Spleen (tissue), 11 donors: Measurements from ENCODE around the gene POLR1H. TPM values are rescaled to one million over a fixed set of nuclear protein-coding genes. Genes with fewer than 3 reads are reported as not detected.
A peak's percentile ranks its signal among the peaks of the same experiment; 100 is the strongest.

Source experiments
- DNase-seq: peaks from one replicate; pipeline ENCODE4 v3.0.0-alpha.2; 2020
- H3K27ac ChIP-seq, 8 donors: fragments of 200-600 bp; sonication (generic) in 7 of 8; 1 replicate in 4 of 8; 2 replicates in 4 of 8; pipeline versions ENCODE4 v1.5.0 to v1.8.0; 2016 to 2021; ENCODE audit warnings: inconsistent platforms in 4 of 8, mild to moderate bottlenecking in 4 of 8, moderate library complexity in 1 of 8
- H3K27me3 ChIP-seq, 7 donors: fragments of 200-600 bp; sonication (generic) in 6 of 7; replicated peaks in 1 of 7; 1 replicate in 4 of 7; 2 replicates in 3 of 7; pipeline versions ENCODE4 v1.5.0 to v1.8.0; 2016 to 2021; ENCODE audit warnings: inconsistent platforms in 3 of 7, mild to moderate bottlenecking in 1 of 7
- H3K36me3 ChIP-seq, 6 donors: fragments of 200-600 bp; sonication (generic) in 5 of 6; 1 replicate in 4 of 6; 2 replicates in 2 of 6; pipeline versions ENCODE4 v1.5.0 to v1.8.0; 2016 to 2021; ENCODE audit warnings: inconsistent platforms in 2 of 6
- H3K4me1 ChIP-seq, 6 donors: fragments of 200-600 bp; sonication (generic) in 5 of 6; 1 replicate in 3 of 6; 2 replicates in 3 of 6; pipeline versions ENCODE4 v1.5.0 to v1.8.0; 2016 to 2021; ENCODE audit warnings: inconsistent platforms in 3 of 6
- H3K4me3 ChIP-seq, 8 donors: fragments of 200-600 bp; sonication (generic) in 7 of 8; 1 replicate in 4 of 8; 2 replicates in 4 of 8; pipeline versions ENCODE4 v1.5.0 to v1.8.0; 2016 to 2021; ENCODE audit warnings: inconsistent platforms in 4 of 8, mild to moderate bottlenecking in 4 of 8, moderate library complexity in 2 of 8
- H3K9me3 ChIP-seq, 8 donors: fragments of 200-600 bp; sonication (generic) in 7 of 8; 1 replicate in 4 of 8; 2 replicates in 4 of 8; pipeline versions ENCODE4 v1.5.0 to v1.8.0; 2016 to 2021; ENCODE audit warnings: inconsistent platforms in 4 of 8
- CTCF ChIP-seq, 11 experiments: fragments of 200-600 bp in 7 of 11; fragments of 450-650 bp in 4 of 11; sonication (generic) in 4 of 11; IDR thresholded peaks in 8 of 11; conservative IDR thresholded peaks in 3 of 11; 1 replicate in 7 of 11; 2 replicates in 4 of 11; pipeline versions ENCODE4 v1.4.0 to v1.8.0; 2016 to 2021; ENCODE audit warnings: antibody characterized with exemption in 11 of 11, inconsistent platforms in 4 of 11, mild to moderate bottlenecking in 1 of 11
- POLR2A ChIP-seq, 3 donors: fragments of 450-650 bp; IDR thresholded peaks; one replicate each; pipeline ENCODE4 v1.5.1; 2017; ENCODE audit warnings: antibody characterized with exemption in 3 of 3, mild to moderate bottlenecking in 1 of 3
- POLR2AphosphoS5 ChIP-seq, 3 donors: sonication (generic); formaldehyde crosslinking; IDR thresholded peaks; one replicate each; pipeline ENCODE4 v1.5.1; 2017; ENCODE audit warnings: antibody characterized with exemption in 3 of 3
- WGBS, 5 donors: extraction: QIAGEN DNeasy Blood & Tissue Kit in 3 of 5; methylation state at CpG; one replicate each; pipeline versions ENCODE4 v1.1.5 to v1.1.7; 2013 to 2018; 5-methylcytosine and 5-hydroxymethylcytosine counted together
- intact Hi-C: fragments of 100-400 bp; cut with DNase I; formaldehyde crosslinking; loops from one replicate; pipeline ENCODE4 v1.15.0; 2023; ENCODE audit warnings: low total_unique reads
- polyA plus RNA-seq, 3 donors: library from polyadenylated mRNA; stranded (reverse); fragments of 200-250 nt; gene quantifications; one replicate each; pipeline ENCODE4 v1.2.1, GENCODE V29; 2013
- total RNA-seq, 7 donors: library from RNA; depleted of rRNA in 3 of 7; stranded (reverse); fragments of >200 nt in 3 of 7; fragmentation: NEBNext Ultra II Directional in 4 of 7; extraction: Animal tissue kit (Norgen Biotek cat#: 25700) in 4 of 7; gene quantifications; one replicate each; pipeline versions ENCODE4 v1.1.0 to v1.2.1, GENCODE V29; 2016 to 2021
- donor health status: healthy with polysubstance abuse.
- donor health status: DM: no; HTN: no; CAD: no; lungs with moderate emphysema.
- donor health status: DM: no; HTN: no; CAD: no.
- donor health status: Bipolar disorder and iron deficiency.
- donor health status: healthy.
- donor health status: DM: no; HTN: no; CAD: no.
- donor health status: DM: yes; HTN: yes; CAD: no.

POLR1H gene
- total and polyA plus RNA-seq, 10 donors, result 21.0 to 78.6 (median 27.2) TPM

DNA sequence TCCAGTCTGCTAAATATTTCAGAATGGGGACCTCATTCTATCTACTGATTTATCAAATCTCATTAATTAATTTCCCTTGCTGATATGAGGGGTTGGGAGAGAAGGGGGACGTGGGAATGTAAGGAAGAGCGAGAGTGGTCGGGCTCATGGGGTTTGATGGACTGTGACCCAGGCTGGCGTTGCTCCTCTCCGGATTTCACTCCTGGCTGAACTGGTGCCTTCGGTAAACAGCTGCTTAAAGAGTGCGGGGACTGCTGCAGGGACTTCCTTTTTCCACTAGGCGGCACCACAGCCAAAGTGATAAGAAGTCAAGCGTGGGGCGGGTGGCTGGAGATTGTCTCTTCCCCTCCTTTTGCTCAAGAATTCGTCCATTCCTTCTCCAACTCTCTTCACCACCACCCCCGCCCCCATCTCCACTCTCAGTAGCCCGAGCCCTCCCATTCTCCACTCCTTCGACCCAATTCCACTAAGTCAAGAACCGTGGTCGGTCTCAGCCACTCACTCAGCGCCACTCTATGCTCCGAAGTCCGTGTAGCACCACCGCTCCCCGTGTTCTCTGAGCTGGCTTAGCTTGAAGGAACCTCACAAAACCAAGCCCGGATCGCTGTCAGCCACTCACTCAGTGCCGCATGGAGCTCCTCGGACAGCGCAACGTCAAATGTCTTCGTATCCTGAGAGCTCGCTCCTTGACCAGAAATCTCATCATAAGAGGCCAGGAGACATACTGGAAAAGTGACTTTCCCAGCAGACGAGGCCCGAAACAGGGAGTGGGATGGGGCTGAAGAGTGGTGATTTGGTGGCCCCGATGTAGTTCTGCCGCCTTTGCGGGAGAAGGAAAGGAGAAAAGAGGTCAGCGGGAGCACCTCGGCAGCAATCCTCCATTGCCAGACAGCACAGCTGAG is 42.2 kb downstream of the POLR1H start:
- TF ChIP-seq CTCF (IDR thresholded peaks at IDR 0.05 in 8 of 11, conservative IDR thresholded peaks at IDR 0.05 in 3 of 11) (peak; percentile 85 to 95 (median 93)), POLR2AphosphoS5 (IDR thresholded peaks at IDR 0.05) (peak in 2 of 3 donors; percentile 30 to 47), POLR2A (IDR thresholded peaks at IDR 0.05) (no peak)

GRCh38 chr6:30103872-30104179 is 42.8 kb downstream of the POLR1H start:
- Histone ChIP-seq H3K36me3 (no peaks in the 10 kb centered on the region), H3K27ac (no peak overlapping the region), H3K4me3 (peak overlapping the region in 5 of 8 donors; percentile 23 to 69 (median 27)), H3K9me3 (no peaks in the 10 kb centered on the region), H3K27me3 (peaks cover 0 to 91% (median 41%) of the 10 kb centered on the region in 7 donors), H3K4me1 (peaks cover 24 to 41% (median 33%) of the 10 kb centered on the region in 6 donors)
- intact Hi-C loops, result no loop called here
- 35 to 45% (median 38%) methylated on average over 3 of the region's 3 CpGs for WGBS, 5 donors
- no peak for DNase-seq
- TF ChIP-seq CTCF (IDR thresholded peaks at IDR 0.05 in 8 of 11, conservative IDR thresholded peaks at IDR 0.05 in 3 of 11) (no peak), POLR2AphosphoS5 (IDR thresholded peaks at IDR 0.05) (no peak), POLR2A (IDR thresholded peaks at IDR 0.05) (no peak)

More for the DNA sequence above, 42.2 kb downstream of the POLR1H start:
- peak; percentile 91 for DNase-seq
- WGBS, 5 donors, result 2 to 6% (median 2%) methylated on average over 36 of the region's 36 CpGs
- Histone ChIP-seq H3K27ac (peak overlapping the region in 7 of 8 donors; percentile 50 to 67 (median 60)), H3K4me3 (peak overlapping the region; percentile 6 to 69 (median 26)), H3K4me1 (peaks cover 24 to 41% (median 33%) of the 10 kb centered on the region in 6 donors), H3K9me3 (no peaks in the 10 kb centered on the region), H3K27me3 (peaks cover 0 to 91% (median 41%) of the 10 kb centered on the region in 7 donors), H3K36me3 (no peaks in the 10 kb centered on the region)
- intact Hi-C loops, result no loop called here

DNA sequence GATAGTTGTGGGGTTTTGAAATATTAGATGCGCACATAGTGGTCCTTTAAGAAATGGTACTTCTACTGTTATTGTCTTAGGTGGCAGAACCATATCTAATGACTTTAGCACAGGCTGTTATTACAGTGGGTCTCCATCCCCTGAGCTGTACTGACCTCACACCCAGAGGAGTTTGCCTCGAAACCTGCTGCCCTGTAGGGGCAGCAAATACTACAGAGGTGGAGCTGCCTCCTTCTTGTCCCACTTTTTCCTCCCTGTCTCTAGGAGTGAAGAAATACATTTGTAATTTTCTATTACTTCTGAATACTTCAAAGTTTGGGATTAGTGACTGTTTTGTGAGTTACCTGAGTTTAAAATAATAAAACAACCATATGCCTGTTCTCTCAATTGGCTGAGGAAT is 43.6 kb downstream of the POLR1H start:
- TF ChIP-seq POLR2AphosphoS5 (IDR thresholded peaks at IDR 0.05) (no peak), CTCF (IDR thresholded peaks at IDR 0.05 in 8 of 11, conservative IDR thresholded peaks at IDR 0.05 in 3 of 11) (no peak), POLR2A (IDR thresholded peaks at IDR 0.05) (no peak)
- Histone ChIP-seq H3K27me3 (peaks cover 0 to 91% (median 34%) of the 10 kb centered on the region in 7 donors), H3K27ac (no peak overlapping the region), H3K4me1 (peaks cover 24 to 41% (median 33%) of the 10 kb centered on the region in 6 donors), H3K9me3 (no peaks in the 10 kb centered on the region), H3K36me3 (no peaks in the 10 kb centered on the region), H3K4me3 (no peak overlapping the region)
- WGBS, 5 donors, result 80 to 90% (median 83%) methylated on average over 2 of the region's 2 CpGs
- intact Hi-C loops, result no loop called here
- no peak for DNase-seq

DNA sequence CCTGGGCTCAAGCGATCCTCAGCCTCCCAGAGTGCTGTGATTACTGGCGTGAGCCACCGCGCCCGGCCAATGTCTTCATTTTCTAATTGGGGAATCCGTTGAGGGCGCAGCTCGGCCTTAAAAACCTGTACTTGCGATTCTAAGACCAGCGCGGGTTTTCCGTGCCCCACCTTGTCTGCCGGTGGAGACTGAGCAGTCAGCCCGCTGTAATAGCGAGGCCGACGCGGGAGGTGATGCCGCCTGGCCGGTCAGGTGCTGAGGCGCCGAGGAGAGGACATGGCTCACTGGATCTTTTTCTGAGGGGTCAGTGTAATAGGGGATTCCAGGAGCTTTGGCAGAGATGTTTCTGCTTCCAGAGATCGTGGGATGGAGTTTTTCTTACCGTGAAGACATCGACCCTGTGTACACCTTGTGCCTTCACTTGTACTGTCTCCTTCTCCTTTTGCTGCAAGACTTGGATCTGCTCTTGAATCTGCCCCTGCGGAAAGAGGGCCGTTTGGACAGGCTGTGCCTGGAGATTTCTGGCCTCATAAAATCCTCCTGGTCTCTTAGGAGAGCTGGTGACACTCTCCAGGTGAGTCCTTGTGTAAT is 50.3 kb downstream of the POLR1H start:
- peaks cover 0 to 91% (median 35%) of the 10 kb centered on the region in 7 donors for H3K27me3 ChIP-seq
- no peaks in the 10 kb centered on the region for H3K4me1 ChIP-seq
- 43 to 68% (median 62%) methylated on average over 21 to 27 of the region's 27 CpGs for WGBS, 5 donors

More for the DNA sequence above, 50.3 kb downstream of the POLR1H start:
- DNase-seq, result no peak
- intact Hi-C loops, result no loop called here
- H3K27ac ChIP-seq, result no peak overlapping the region
- H3K9me3 ChIP-seq, result no peaks in the 10 kb centered on the region
- TF ChIP-seq POLR2AphosphoS5 (IDR thresholded peaks at IDR 0.05) (no peak), POLR2A (IDR thresholded peaks at IDR 0.05) (no peak), CTCF (IDR thresholded peaks at IDR 0.05 in 8 of 11, conservative IDR thresholded peaks at IDR 0.05 in 3 of 11) (no peak)
- H3K4me3 ChIP-seq, result no peak overlapping the region
- no peaks in the 10 kb centered on the region for H3K36me3 ChIP-seq
